ENCODE data around the gene ARHGEF2. TPM values are rescaled to one million over a fixed set of nuclear protein-coding genes. Genes with fewer than 3 reads are reported as not detected.

The ARHGEF2 gene
- total and polyA plus RNA-seq, 2 experiments from 2014 or later: 77.7 to 136 TPM

DNA sequence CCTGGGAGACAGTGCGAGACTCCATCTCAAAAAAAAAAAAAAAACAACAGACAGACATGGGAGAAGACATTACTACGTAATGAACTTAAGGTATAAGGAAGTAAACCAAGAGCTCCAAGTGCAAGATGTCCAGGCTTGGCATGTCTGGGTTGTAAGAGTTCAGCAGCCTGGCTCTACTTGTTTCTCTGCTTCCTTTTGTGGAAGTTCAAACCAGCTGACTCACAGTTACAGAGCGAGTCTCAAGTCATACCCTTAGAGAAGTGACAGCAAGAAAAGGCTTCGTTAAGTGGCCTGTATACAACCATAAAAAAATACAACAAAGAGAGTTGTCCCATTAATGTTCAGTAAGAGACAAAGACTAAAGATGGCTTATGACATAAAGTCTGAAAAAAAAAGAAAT, 68.5 kb downstream of the ARHGEF2 start:
- H3K36me3 ChIP-seq (ENCODE audit: low read depth): peaks cover 58% of the 10 kb centered on the region
- H2AFZ ChIP-seq: no peak overlapping the region
- H4K20me1 ChIP-seq (ENCODE audit: insufficient read depth): no peaks in the 10 kb centered on the region
- H3K4me2 ChIP-seq (ENCODE audit: unreplicated experiment): peak overlapping the region; percentile 85
- peaks cover 47% of the 10 kb centered on the region for H3F3A ChIP-seq (ENCODE audit: insufficient read depth)
- H3K4me3 ChIP-seq: peak overlapping the region; percentile 92
- in situ Hi-C loops (cut with MboI): no loop called here
- peak overlapping the region; percentile 86 for H3K27ac ChIP-seq
- no peaks in the 10 kb centered on the region for H3K9me3 ChIP-seq (ENCODE audit: low read depth)
- H3K9me2 ChIP-seq (ENCODE audit: insufficient read depth): no peaks in the 10 kb centered on the region
- peak; percentile 68 for DNase-seq
- peaks cover 59% of the 10 kb centered on the region for H3K79me2 ChIP-seq (ENCODE audit: insufficient read depth)
- H3K27me3 ChIP-seq (replicated peaks; ENCODE audit: insufficient read depth): no peaks in the 10 kb centered on the region
- H3K9ac ChIP-seq: peak overlapping the region; percentile 93
- 73 to 75% methylated on average over 4 of the region's 4 CpGs for WGBS, 2 experiments (ENCODE audit: low coverage in 1 of 2, low lambda C conversion rate in 2 of 2, missing lambda C conversion rate in 2 of 2)
- peaks cover 17% of the 10 kb centered on the region for H3K4me1 ChIP-seq (ENCODE audit: insufficient read depth)
- TF ChIP-seq EZH2phosphoT487 (IDR thresholded peaks at IDR 0.05; ENCODE audit: insufficient read depth, low read depth) (no peak), EZH2 (IDR thresholded peaks at IDR 0.05; ENCODE audit: insufficient read depth, poor library complexity, severe bottlenecking) (no peak)

DNA sequence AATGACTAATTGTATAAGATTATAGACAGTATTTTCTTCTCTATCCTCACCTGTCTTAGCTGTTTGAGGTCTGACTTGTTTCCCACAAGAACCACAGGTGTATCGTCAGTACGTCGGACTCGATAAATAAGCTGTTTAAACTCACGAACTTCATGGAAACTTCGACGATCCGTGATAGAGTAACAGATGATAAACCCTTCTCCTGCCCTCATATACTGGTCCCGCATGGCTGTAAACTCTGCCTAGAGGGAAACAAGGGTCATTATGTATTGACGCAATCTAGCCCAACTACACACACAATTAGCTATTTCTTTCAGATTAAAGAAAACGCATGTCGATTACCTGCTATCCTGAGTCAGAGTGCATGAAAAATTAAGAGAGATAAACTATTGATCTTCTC, 74.1 kb downstream of the ARHGEF2 start:
- no peak for TF ChIP-seq EZH2phosphoT487 (IDR thresholded peaks at IDR 0.05; ENCODE audit: insufficient read depth, low read depth)
- TF ChIP-seq EZH2 (IDR thresholded peaks at IDR 0.05; ENCODE audit: insufficient read depth, poor library complexity, severe bottlenecking): no peak
- 94 to 95% methylated on average over 12 of the region's 12 CpGs for WGBS, 2 experiments (ENCODE audit: low coverage in 1 of 2, low lambda C conversion rate in 2 of 2, missing lambda C conversion rate in 2 of 2)
- Histone ChIP-seq H3K4me1 (ENCODE audit: insufficient read depth) (no peaks in the 10 kb centered on the region), H3K4me3 (no peak overlapping the region), H3K4me2 (ENCODE audit: unreplicated experiment) (no peak overlapping the region), H3K9ac (no peak overlapping the region), H3K27ac (no peak overlapping the region), H3F3A (ENCODE audit: insufficient read depth) (peaks cover 15% of the 10 kb centered on the region), H4K20me1 (ENCODE audit: insufficient read depth) (no peaks in the 10 kb centered on the region), H3K27me3 (replicated peaks; ENCODE audit: insufficient read depth) (no peaks in the 10 kb centered on the region), H3K79me2 (ENCODE audit: insufficient read depth) (peaks cover 67% of the 10 kb centered on the region), H2AFZ (no peak overlapping the region), H3K36me3 (ENCODE audit: low read depth) (peaks cover 65% of the 10 kb centered on the region), H3K9me2 (ENCODE audit: insufficient read depth) (no peaks in the 10 kb centered on the region), H3K9me3 (ENCODE audit: low read depth) (no peaks in the 10 kb centered on the region)
- in situ Hi-C loops (cut with MboI): no loop called here
- DNase-seq: no peak

- peaks cover 40% of the 10 kb centered on the region for H3F3A ChIP-seq (ENCODE audit: insufficient read depth)
These were observed 78.2 kb downstream of the ARHGEF2 start for GRCh38 chr1:155900161-155900560.

GRCh38 chr1:155899683-155900082, 78.7 kb downstream of the ARHGEF2 start:
- peaks cover 42% of the 10 kb centered on the region for H3F3A ChIP-seq (ENCODE audit: insufficient read depth)
- TF ChIP-seq EZH2phosphoT487 (IDR thresholded peaks at IDR 0.05; ENCODE audit: insufficient read depth, low read depth) (no peak), EZH2 (IDR thresholded peaks at IDR 0.05; ENCODE audit: insufficient read depth, poor library complexity, severe bottlenecking) (no peak)
- H3K27ac ChIP-seq: no peak overlapping the region
- no peaks in the 10 kb centered on the region for H3K4me1 ChIP-seq (ENCODE audit: insufficient read depth)
- no peak overlapping the region for H3K4me3 ChIP-seq
- no peak overlapping the region for H2AFZ ChIP-seq
- H3K36me3 ChIP-seq (ENCODE audit: low read depth): peaks cover 61% of the 10 kb centered on the region
- H4K20me1 ChIP-seq (ENCODE audit: insufficient read depth): no peaks in the 10 kb centered on the region
- no peak overlapping the region for H3K4me2 ChIP-seq (ENCODE audit: unreplicated experiment)
- in situ Hi-C loops (cut with MboI): no loop called here
- H3K9ac ChIP-seq: no peak overlapping the region
- 95 to 100% methylated on average over 2 of the region's 2 CpGs for WGBS, 2 experiments (ENCODE audit: low coverage in 1 of 2, low lambda C conversion rate in 2 of 2, missing lambda C conversion rate in 2 of 2)
- DNase-seq: no peak
- no peaks in the 10 kb centered on the region for H3K9me3 ChIP-seq (ENCODE audit: low read depth)
- H3K27me3 ChIP-seq (replicated peaks; ENCODE audit: insufficient read depth): no peaks in the 10 kb centered on the region
- H3K9me2 ChIP-seq (ENCODE audit: insufficient read depth): no peaks in the 10 kb centered on the region
- peaks cover 33% of the 10 kb centered on the region for H3K79me2 ChIP-seq (ENCODE audit: insufficient read depth)

More at GRCh38 chr1:155900161-155900560, 78.2 kb downstream of the ARHGEF2 start:
- H3K4me3 ChIP-seq: no peak overlapping the region
- no peaks in the 10 kb centered on the region for H3K9me2 ChIP-seq (ENCODE audit: insufficient read depth)
- 67 to 68% methylated on average over 4 of the region's 4 CpGs for WGBS, 2 experiments (ENCODE audit: low coverage in 1 of 2, low lambda C conversion rate in 2 of 2, missing lambda C conversion rate in 2 of 2)
- no peak for DNase-seq
- H3K27me3 ChIP-seq (replicated peaks; ENCODE audit: insufficient read depth): no peaks in the 10 kb centered on the region
- H3K27ac ChIP-seq: no peak overlapping the region
- H3K79me2 ChIP-seq (ENCODE audit: insufficient read depth): peaks cover 38% of the 10 kb centered on the region
- no peaks in the 10 kb centered on the region for H3K4me1 ChIP-seq (ENCODE audit: insufficient read depth)
- no peak overlapping the region for H3K9ac ChIP-seq
- TF ChIP-seq EZH2 (IDR thresholded peaks at IDR 0.05; ENCODE audit: insufficient read depth, poor library complexity, severe bottlenecking) (no peak), EZH2phosphoT487 (IDR thresholded peaks at IDR 0.05; ENCODE audit: insufficient read depth, low read depth) (no peak)
- in situ Hi-C loops (cut with MboI): no loop called here
- H3K9me3 ChIP-seq (ENCODE audit: low read depth): no peaks in the 10 kb centered on the region
- no peaks in the 10 kb centered on the region for H4K20me1 ChIP-seq (ENCODE audit: insufficient read depth)
- H3K36me3 ChIP-seq (ENCODE audit: low read depth): peaks cover 65% of the 10 kb centered on the region
- H2AFZ ChIP-seq: no peak overlapping the region
- H3K4me2 ChIP-seq (ENCODE audit: unreplicated experiment): no peak overlapping the region

DNA sequence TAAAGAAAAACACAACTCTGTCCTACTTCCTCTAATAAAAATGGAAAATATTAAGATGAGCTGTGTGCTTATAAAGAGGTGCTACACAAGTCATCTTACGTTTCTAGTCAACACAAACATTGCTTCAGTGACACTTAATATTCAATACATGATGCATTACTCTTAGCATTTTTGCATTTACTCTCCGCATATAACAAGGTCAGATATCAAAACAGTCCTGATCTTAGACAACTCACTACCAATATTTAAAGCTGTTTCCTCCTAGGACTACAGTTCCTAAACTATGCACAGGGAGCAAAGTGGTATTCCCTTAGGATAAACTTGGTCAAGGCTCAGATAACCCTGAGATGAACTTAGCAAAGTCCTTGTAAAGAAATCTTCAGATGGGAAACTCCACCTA, 79.5 kb downstream of the ARHGEF2 start:
- DNase-seq: no peak
- in situ Hi-C loops (cut with MboI): no loop called here
- Histone ChIP-seq H3K4me3 (no peak overlapping the region), H3K27ac (no peak overlapping the region), H3K36me3 (ENCODE audit: low read depth) (peaks cover 53% of the 10 kb centered on the region), H3K27me3 (replicated peaks; ENCODE audit: insufficient read depth) (no peaks in the 10 kb centered on the region), H2AFZ (no peak overlapping the region), H3K9me2 (ENCODE audit: insufficient read depth) (no peaks in the 10 kb centered on the region), H3K79me2 (ENCODE audit: insufficient read depth) (peaks cover 33% of the 10 kb centered on the region), H3K4me1 (ENCODE audit: insufficient read depth) (peaks cover 4% of the 10 kb centered on the region), H3K4me2 (ENCODE audit: unreplicated experiment) (no peak overlapping the region), H3K9ac (no peak overlapping the region), H4K20me1 (ENCODE audit: insufficient read depth) (no peaks in the 10 kb centered on the region), H3K9me3 (ENCODE audit: low read depth) (no peaks in the 10 kb centered on the region), H3F3A (ENCODE audit: insufficient read depth) (peaks cover 50% of the 10 kb centered on the region)
- WGBS, 2 experiments (ENCODE audit: low coverage in 1 of 2, low lambda C conversion rate in 2 of 2, missing lambda C conversion rate in 2 of 2): 80 to 83% methylated on average over 2 of the region's 2 CpGs
- TF ChIP-seq EZH2phosphoT487 (IDR thresholded peaks at IDR 0.05; ENCODE audit: insufficient read depth, low read depth) (no peak), EZH2 (IDR thresholded peaks at IDR 0.05; ENCODE audit: insufficient read depth, poor library complexity, severe bottlenecking) (no peak)

Data from GM23248 (cell line).